HEK293T (cell line): Measurements from ENCODE around the gene H6PD.

ENCODE experiments used
- CTCF ChIA-PET: fragments of 350-600 bp; formaldehyde crosslinking; extraction: SDS; loops from one replicate; lab custom pipeline; 2021; ENCODE audit warnings: antibody characterized with exemption, inconsistent platforms; lab: Yijun Ruan, JAX
- POLR2A ChIA-PET: fragments of 350-600 bp; formaldehyde crosslinking; extraction: SDS; loops from one replicate; lab custom pipeline; 2020; ENCODE audit warnings: antibody characterized with exemption, inconsistent platforms; lab: Yijun Ruan, JAX
- DNase-seq: peaks from one replicate; pipeline ENCODE4 v3.0.0; 2012; ENCODE audit warnings: mixed read lengths; ENCODE audit errors: extremely low spot score
- ARNT ChIP-seq: fragments of 450-650 bp; IDR thresholded peaks from 2 replicates; pipeline ENCODE4 v1.6.1; 2017; ENCODE audit warnings: mild to moderate bottlenecking
- BHLHE40 ChIP-seq: fragments of 450-650 bp; IDR thresholded peaks from 2 replicates; pipeline ENCODE4 v1.6.1; 2016; ENCODE audit warnings: mild to moderate bottlenecking, moderate library complexity, borderline replicate concordance
- CTBP1 ChIP-seq: fragments of 450-650 bp; IDR thresholded peaks from 2 replicates; pipeline ENCODE4 v1.6.1; 2016; ENCODE audit warnings: borderline replicate concordance
- ELF4 ChIP-seq: fragments of 450-650 bp; IDR thresholded peaks from 2 replicates; pipeline ENCODE4 v1.6.1; 2017; ENCODE audit warnings: antibody characterized with exemption
- FOXA1 ChIP-seq: fragments of 450-650 bp; IDR thresholded peaks from 2 replicates; pipeline ENCODE4 v1.6.1; 2016; ENCODE audit warnings: mild to moderate bottlenecking
- FOXK2 ChIP-seq: fragments of 450-650 bp; IDR thresholded peaks from 2 replicates; pipeline ENCODE4 v1.6.1; 2016; ENCODE audit warnings: mild to moderate bottlenecking
- FOXM1 ChIP-seq: fragments of 450-650 bp; IDR thresholded peaks from 2 replicates; pipeline ENCODE4 v1.6.1; 2017; ENCODE audit warnings: mild to moderate bottlenecking, borderline replicate concordance
- HDGF ChIP-seq: fragments of 450-650 bp; IDR thresholded peaks from 2 replicates; pipeline ENCODE4 v1.6.1; 2017; ENCODE audit warnings: antibody characterized with exemption, borderline replicate concordance
- L3MBTL2 ChIP-seq: fragments of 450-650 bp; conservative IDR thresholded peaks from 2 replicates; pipeline ENCODE4 v1.6.1; 2016; ENCODE audit warnings: mild to moderate bottlenecking
- LEF1 ChIP-seq: fragments of 450-650 bp; IDR thresholded peaks from 2 replicates; pipeline ENCODE4 v1.6.1; 2017; ENCODE audit warnings: mild to moderate bottlenecking, borderline replicate concordance
- NFRKB ChIP-seq: fragments of 450-650 bp; IDR thresholded peaks from 2 replicates; pipeline ENCODE4 v1.6.1; 2016; ENCODE audit warnings: mild to moderate bottlenecking, moderate library complexity
- SP1 ChIP-seq: fragments of 450-650 bp; IDR thresholded peaks from 2 replicates; pipeline ENCODE4 v1.6.1; 2017
- SUZ12 ChIP-seq: fragments of 450-650 bp; IDR thresholded peaks from 2 replicates; pipeline ENCODE4 v1.6.1; 2016; ENCODE audit warnings: mild to moderate bottlenecking
- TARDBP ChIP-seq: fragments of 450-650 bp; IDR thresholded peaks from 2 replicates; pipeline ENCODE4 v1.6.1; 2016
- ZNF384 ChIP-seq: fragments of 450-650 bp; IDR thresholded peaks from 2 replicates; pipeline ENCODE4 v1.6.1; 2016
- TF ChIP-seq, protein P1 (sequence below): fragments of 450-650 bp; IDR thresholded peaks from 2 replicates; pipeline ENCODE4 v1.6.1; 2016

H6PD gene

DNA sequence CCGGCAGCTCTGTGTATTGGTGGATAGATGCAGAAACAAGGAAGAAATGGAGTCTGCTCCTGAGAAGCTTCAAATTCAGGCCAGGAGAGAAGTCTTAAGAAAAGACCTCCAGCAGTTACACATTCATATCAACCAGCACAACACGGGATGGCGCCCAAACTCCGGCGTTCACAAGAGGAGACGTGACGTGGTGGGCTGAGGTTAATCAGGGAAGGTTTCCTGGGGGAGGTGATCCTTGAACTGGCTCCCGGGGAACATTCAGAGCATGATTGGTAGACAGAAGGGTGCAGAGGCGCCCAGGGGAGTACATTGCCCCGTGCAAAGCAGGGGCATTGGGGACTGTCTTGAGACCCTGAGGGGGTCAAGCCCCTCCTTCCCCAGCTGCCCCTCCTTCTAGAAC, 30.5 kb downstream of the H6PD start:
- DNase-seq = no peak
- POLR2A ChIA-PET = no interaction called here
- CTCF ChIA-PET = no interaction called here
- TF ChIP-seq FOXM1 = no peak
- TF ChIP-seq SUZ12 = no peak
- TF ChIP-seq TARDBP = no peak
- no peak for TF ChIP-seq ARNT
- TF ChIP-seq CTBP1 = no peak
- TF ChIP-seq L3MBTL2 = no peak

DNA sequence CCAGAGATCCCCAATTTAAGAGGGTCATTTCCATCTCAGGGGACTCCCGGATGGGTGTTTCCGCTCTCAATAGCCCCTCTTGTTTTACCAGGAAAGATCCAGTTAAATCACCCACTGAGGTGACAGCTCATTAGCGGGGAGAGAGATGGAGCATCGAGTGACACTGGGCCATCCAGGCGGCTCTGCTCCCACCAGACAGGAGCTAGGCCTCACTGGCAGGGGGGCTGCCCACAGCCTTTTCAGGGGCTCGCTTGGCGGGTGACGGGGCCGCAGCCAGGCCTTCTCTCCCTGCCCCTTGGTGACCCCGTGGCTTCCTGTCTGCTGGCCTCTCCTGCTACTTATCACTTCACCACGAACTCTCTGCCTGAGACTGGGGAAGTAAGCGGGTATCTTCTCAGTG, 31.4 kb downstream of the H6PD start:
- ChIA-PET POLR2A (no interaction called here), CTCF (interaction anchor here (1.0 kb wide), 1 partner anchor 189 kb away, joined by 3 read pairs; no protein-coding TSS in a partner anchor)
- TF ChIP-seq BHLHE40 = no peak
- TF ChIP-seq HDGF = no peak
- no peak for TF ChIP-seq ARNT
- TF ChIP-seq TARDBP = no peak
- no peak for TF ChIP-seq ELF4
- no peak for TF ChIP-seq CTBP1
- no peak for TF ChIP-seq FOXM1
- TF ChIP-seq NFRKB = no peak
- TF ChIP-seq, protein P1, sequence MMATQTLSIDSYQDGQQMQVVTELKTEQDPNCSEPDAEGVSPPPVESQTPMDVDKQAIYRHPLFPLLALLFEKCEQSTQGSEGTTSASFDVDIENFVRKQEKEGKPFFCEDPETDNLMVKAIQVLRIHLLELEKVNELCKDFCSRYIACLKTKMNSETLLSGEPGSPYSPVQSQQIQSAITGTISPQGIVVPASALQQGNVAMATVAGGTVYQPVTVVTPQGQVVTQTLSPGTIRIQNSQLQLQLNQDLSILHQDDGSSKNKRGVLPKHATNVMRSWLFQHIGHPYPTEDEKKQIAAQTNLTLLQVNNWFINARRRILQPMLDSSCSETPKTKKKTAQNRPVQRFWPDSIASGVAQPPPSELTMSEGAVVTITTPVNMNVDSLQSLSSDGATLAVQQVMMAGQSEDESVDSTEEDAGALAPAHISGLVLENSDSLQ = no peak
- no peak for TF ChIP-seq ZNF384
- DNase-seq = no peak

DNA sequence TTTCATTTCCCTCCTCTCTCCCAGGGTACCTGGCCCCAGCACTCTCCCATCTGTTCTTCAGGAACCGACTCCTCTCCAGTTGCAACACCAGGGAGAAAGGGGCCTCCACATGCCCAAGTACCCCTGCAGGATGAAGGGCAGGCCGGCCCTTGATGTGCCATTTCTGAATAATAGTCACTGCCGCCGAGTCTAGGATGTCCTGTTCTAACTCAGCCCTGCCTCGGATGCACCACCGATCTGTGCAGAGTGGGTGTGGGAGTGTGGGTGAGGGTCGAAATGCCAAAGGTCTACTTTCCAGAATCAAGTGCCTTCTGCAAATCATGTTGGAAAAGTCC, 32.7 kb downstream of the H6PD start:
- TF ChIP-seq ARNT (no peak), SP1 (no peak), TARDBP (no peak), L3MBTL2 (no peak), ZNF384 (no peak), FOXK2 (no peak)
- ChIA-PET CTCF (interaction anchor here (0.7 to 1.7 kb wide), 8 partner anchors 10 to 450 kb away, joined by 3 to 20 read pairs (median 4); no protein-coding TSS in a partner anchor), POLR2A (interaction anchor here (1.0 kb wide), 2 partner anchors 223 to 224 kb away, joined by 3 read pairs; no protein-coding TSS in a partner anchor)
- no peak for DNase-seq

DNA sequence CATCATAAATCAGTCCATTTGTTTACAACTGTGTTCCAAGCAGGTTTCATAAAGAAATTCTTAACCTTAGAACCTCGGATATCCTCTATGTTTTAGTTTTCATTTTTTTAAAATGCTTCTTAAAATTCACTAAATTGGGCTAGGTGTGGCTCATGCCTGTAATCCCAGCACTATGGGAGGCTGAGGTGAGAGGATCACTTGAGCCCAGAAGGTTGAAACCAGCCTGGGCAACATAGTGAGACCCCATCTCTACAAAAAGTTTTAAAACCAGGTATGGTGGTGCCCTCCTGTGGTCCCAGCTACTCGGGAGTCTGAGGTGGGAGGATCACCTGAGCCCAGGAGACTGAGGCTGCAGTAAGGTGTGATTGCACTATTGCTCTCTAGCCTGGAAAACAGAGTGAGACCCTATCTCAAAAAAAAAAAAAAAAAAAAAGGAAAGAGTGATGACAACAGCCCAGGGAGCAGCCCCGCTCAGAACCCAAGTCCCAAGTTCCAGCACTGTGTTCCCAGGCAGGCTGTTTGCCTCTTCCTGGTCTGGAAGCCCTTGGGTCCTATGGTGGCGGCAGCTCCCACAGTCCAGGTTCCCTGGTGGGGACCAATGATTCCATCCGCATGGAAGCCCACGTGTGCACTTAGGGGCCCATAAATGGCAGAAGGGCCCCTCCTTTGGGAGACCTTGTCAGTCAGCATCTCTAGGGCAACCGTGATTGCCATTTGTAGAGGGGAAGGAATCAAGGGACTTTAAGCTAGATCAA, 33.4 kb downstream of the H6PD start:
- POLR2A ChIA-PET = no interaction called here
- TF ChIP-seq ELF4 (no peak), ARNT (no peak), ZNF384 (no peak), SUZ12 (no peak), FOXM1 (no peak), SP1 (no peak), NFRKB (no peak), CTBP1 (no peak), TARDBP (no peak), FOXK2 (no peak), FOXA1 (no peak), BHLHE40 (no peak), HDGF (no peak), LEF1 (no peak), L3MBTL2 (no peak)
- TF ChIP-seq, protein P1 = no peak
- no peak for DNase-seq
- CTCF ChIA-PET = interaction anchor here (0.6 to 1.7 kb wide), 3 partner anchors 59 to 200 kb away, joined by 3 to 14 read pairs (median 3); no protein-coding TSS in a partner anchor

DNA sequence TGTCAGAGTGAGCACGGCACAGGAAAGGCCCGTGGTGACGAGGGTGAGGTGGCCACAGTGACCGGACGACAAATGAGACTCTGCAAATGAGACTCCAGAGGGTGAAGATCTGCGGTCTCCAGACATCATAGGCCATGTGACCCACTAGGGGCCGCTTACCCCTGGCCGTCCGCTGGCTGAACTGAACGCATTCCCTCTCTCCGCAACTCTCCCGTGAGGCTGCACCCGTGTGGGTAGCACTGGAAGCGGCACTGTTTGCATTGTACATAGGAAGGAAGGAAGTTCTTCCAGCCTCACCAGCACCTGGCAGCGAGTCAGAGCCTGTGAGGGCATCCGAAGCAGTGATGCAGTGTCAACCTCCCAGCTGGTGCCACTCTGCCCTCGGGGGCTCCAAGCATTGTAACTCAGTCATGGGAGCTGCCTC, 34.5 kb downstream of the H6PD start:
- POLR2A ChIA-PET = no interaction called here
- TF ChIP-seq SUZ12 = no peak
- TF ChIP-seq ELF4 = no peak
- TF ChIP-seq FOXM1 = no peak
- TF ChIP-seq CTBP1 = no peak
- TF ChIP-seq HDGF = no peak
- TF ChIP-seq ARNT = no peak
- no peak for TF ChIP-seq FOXA1
- no peak for DNase-seq
- CTCF ChIA-PET = interaction anchor here (0.6 to 1.0 kb wide), 2 partner anchors 58 to 223 kb away, joined by 3 to 4 read pairs; no protein-coding TSS in a partner anchor

DNA sequence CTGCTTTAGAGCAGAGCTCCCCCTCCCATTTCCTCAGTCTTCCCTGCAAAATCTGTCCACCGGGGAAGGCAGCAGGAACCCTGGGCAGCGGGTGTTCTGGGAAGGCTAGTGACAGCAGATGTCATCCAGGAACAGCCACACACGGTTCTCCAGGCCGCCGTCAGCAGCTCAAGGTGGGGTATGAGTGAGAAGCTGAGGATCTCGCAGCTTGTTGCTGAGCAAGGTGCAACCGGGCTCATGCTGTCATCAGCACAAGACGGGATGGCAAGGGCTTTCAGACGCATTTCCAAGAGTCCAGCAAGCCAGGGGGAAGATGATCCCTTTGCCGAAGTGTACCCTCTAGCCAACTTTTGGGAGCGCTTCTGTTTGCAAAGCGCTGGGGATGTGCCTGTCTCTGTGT, 35.1 kb downstream of the H6PD start:
- CTCF ChIA-PET = interaction anchor here (1.0 kb wide), 1 partner anchor 222 kb away, joined by 4 read pairs; no protein-coding TSS in a partner anchor
- TF ChIP-seq BHLHE40 = no peak
- TF ChIP-seq ZNF384 = no peak
- no peak for TF ChIP-seq HDGF
- no peak for TF ChIP-seq LEF1
- no peak for TF ChIP-seq FOXK2
- no peak for TF ChIP-seq L3MBTL2
- DNase-seq = no peak
- POLR2A ChIA-PET = no interaction called here
